H1 (cell line): ENCODE data around the gene SLC13A4. TPM values are rescaled to one million over a fixed set of nuclear protein-coding genes. Genes with fewer than 3 reads are reported as not detected.

ENCODE experiments used
- KDM5A ChIP-seq: fragments of 200-600 bp; IDR thresholded peaks from 2 replicates; pipeline ENCODE4 v1.7.1; 2012; ENCODE audit warnings: mild to moderate bottlenecking, low read length, inconsistent platforms, mixed read lengths
- PHF8 ChIP-seq: fragments of 200-600 bp; sonication (generic); conservative IDR thresholded peaks from 2 replicates; pipeline ENCODE4 v1.7.1; 2012; ENCODE audit warnings: low read depth, mild to moderate bottlenecking, inconsistent platforms, low read length, moderate library complexity
- RFX5 ChIP-seq: IDR thresholded peaks from 2 replicates; pipeline ENCODE4 v1.6.1; 2011; ENCODE audit warnings: low read depth, low read length, improper control_type of control experiment, borderline replicate concordance
- SP4 ChIP-seq: IDR thresholded peaks from 2 replicates; pipeline ENCODE4 v1.6.1; 2012; ENCODE audit warnings: low read length, inconsistent platforms
- polyA plus RNA-seq, 7 experiments: library from polyadenylated mRNA; depleted of rRNA in 3 of 7; stranded (reverse) in 5 of 7; unstranded in 2 of 7; fragments of >200 nt in 5 of 7; fragments of 200-250 nt in 2 of 7; gene quantifications; 1 replicate in 5 of 7; 2 replicates in 1 of 7; 4 replicates in 1 of 7; pipeline versions ENCODE4 v1.2.1 to v1.2.3, GENCODE V29; 2011 to 2013; ENCODE audit warnings: missing spikeins in 2 of 7, mixed read lengths in 2 of 7
- total RNA-seq: library from RNA; stranded (reverse); fragmentation: NEBNext Ultra II Directional; extraction: Animal tissue kit (Norgen Biotek cat#: 25700); gene quantifications from 2 replicates; pipeline ENCODE4 v1.2.1, GENCODE V29; 2021
- TF ChIP-seq, protein P1 (sequence below): fragments of 300-600 bp; sonication (generic); IDR thresholded peaks from 2 replicates; pipeline ENCODE4 v1.7.1; 2012; ENCODE audit warnings: low read length, moderate library complexity, mild to moderate bottlenecking, inconsistent platforms; ENCODE audit not compliant: insufficient replicate concordance

The SLC13A4 gene
- total and polyA plus RNA-seq, 2 of the 8 experiments (the other 6 are each of a cell fraction or from before 2014, with no cell fraction given), result 3.9 to 7.5 TPM

DNA sequence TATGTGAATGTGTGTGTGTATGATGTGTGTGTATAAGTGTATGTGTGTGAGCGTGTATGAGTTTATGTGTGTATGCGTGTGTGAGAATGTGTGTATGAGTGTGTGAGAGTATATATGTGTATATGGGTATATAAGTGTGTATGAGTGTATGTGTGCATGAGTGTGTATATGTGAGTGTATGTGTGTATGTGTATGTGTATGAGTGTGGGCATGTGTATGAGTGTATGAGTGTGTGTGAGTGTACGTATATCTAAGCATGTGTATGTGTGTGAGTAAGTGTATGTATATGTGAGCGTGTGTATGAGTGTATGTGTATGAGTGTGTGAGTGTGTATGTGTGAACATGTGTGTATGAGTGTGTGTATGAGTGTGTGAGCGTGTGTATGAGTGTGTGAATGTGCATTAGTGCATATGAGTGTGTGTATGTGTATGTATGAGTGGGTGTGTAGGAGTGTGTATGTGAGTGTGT, 12.9 kb downstream of the SLC13A4 start (continued):
- TF ChIP-seq, protein P1, sequence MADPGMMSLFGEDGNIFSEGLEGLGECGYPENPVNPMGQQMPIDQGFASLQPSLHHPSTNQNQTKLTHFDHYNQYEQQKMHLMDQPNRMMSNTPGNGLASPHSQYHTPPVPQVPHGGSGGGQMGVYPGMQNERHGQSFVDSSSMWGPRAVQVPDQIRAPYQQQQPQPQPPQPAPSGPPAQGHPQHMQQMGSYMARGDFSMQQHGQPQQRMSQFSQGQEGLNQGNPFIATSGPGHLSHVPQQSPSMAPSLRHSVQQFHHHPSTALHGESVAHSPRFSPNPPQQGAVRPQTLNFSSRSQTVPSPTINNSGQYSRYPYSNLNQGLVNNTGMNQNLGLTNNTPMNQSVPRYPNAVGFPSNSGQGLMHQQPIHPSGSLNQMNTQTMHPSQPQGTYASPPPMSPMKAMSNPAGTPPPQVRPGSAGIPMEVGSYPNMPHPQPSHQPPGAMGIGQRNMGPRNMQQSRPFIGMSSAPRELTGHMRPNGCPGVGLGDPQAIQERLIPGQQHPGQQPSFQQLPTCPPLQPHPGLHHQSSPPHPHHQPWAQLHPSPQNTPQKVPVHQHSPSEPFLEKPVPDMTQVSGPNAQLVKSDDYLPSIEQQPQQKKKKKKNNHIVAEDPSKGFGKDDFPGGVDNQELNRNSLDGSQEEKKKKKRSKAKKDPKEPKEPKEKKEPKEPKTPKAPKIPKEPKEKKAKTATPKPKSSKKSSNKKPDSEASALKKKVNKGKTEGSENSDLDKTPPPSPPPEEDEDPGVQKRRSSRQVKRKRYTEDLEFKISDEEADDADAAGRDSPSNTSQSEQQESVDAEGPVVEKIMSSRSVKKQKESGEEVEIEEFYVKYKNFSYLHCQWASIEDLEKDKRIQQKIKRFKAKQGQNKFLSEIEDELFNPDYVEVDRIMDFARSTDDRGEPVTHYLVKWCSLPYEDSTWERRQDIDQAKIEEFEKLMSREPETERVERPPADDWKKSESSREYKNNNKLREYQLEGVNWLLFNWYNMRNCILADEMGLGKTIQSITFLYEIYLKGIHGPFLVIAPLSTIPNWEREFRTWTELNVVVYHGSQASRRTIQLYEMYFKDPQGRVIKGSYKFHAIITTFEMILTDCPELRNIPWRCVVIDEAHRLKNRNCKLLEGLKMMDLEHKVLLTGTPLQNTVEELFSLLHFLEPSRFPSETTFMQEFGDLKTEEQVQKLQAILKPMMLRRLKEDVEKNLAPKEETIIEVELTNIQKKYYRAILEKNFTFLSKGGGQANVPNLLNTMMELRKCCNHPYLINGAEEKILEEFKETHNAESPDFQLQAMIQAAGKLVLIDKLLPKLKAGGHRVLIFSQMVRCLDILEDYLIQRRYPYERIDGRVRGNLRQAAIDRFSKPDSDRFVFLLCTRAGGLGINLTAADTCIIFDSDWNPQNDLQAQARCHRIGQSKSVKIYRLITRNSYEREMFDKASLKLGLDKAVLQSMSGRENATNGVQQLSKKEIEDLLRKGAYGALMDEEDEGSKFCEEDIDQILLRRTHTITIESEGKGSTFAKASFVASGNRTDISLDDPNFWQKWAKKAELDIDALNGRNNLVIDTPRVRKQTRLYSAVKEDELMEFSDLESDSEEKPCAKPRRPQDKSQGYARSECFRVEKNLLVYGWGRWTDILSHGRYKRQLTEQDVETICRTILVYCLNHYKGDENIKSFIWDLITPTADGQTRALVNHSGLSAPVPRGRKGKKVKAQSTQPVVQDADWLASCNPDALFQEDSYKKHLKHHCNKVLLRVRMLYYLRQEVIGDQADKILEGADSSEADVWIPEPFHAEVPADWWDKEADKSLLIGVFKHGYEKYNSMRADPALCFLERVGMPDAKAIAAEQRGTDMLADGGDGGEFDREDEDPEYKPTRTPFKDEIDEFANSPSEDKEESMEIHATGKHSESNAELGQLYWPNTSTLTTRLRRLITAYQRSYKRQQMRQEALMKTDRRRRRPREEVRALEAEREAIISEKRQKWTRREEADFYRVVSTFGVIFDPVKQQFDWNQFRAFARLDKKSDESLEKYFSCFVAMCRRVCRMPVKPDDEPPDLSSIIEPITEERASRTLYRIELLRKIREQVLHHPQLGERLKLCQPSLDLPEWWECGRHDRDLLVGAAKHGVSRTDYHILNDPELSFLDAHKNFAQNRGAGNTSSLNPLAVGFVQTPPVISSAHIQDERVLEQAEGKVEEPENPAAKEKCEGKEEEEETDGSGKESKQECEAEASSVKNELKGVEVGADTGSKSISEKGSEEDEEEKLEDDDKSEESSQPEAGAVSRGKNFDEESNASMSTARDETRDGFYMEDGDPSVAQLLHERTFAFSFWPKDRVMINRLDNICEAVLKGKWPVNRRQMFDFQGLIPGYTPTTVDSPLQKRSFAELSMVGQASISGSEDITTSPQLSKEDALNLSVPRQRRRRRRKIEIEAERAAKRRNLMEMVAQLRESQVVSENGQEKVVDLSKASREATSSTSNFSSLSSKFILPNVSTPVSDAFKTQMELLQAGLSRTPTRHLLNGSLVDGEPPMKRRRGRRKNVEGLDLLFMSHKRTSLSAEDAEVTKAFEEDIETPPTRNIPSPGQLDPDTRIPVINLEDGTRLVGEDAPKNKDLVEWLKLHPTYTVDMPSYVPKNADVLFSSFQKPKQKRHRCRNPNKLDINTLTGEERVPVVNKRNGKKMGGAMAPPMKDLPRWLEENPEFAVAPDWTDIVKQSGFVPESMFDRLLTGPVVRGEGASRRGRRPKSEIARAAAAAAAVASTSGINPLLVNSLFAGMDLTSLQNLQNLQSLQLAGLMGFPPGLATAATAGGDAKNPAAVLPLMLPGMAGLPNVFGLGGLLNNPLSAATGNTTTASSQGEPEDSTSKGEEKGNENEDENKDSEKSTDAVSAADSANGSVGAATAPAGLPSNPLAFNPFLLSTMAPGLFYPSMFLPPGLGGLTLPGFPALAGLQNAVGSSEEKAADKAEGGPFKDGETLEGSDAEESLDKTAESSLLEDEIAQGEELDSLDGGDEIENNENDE, result no peak
- TF ChIP-seq SP4, result no peak
- no peak for TF ChIP-seq PHF8
- no peak for TF ChIP-seq RFX5
- no peak for TF ChIP-seq KDM5A
